HG03575 (cell line): ENCODE data around the gene CYFIP1.

Source experiments
- ATAC-seq: cut with Tn5 transposase; IDR thresholded peaks from one replicate; pipeline ENCODE4 v1.9.1; 2021; ENCODE audit not compliant: unreplicated experiment, insufficient number of reproducible peaks, low FRiP score; ENCODE audit errors: extremely low read depth

Gene CYFIP1

DNA sequence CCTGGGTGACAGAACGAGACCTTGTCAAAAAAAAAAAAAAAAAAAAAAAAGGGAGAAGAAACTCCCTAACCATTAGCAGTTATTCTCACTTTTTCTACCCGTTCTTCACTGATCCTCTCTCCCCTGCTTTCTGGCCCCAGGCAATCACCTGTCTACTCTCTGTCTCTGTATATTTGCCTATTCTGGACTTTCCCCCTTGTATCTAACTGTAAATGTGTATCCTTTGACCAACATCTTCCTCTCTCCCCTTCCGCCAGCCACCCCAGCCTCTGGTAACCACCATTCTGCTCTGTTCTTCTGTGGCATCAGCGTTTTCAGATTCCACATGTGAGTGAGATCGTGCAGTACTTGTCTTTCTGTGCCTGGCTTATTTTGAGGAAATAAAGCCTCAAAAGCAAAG is 6.9 kb downstream of the CYFIP1 start:
- peak; percentile 81 for ATAC-seq

DNA sequence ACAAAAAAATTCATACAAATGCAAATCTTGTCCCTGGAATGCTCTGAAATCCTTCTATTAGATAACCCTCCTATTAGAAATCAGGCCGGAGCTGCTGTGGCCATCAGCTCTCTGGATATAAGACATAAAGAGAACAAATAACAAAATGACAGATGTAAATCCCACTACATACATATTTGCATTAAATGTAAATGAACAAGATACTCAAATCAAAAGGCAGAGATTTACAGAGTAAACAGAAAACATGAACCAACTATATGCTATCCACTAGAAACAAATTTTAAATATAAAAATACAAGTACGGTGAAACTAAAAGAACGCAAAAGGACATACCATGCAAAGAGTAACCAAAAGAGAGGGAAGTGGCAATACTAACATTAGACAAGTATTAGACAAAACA is 10.7 kb downstream of the CYFIP1 start:
- no peak for ATAC-seq

DNA sequence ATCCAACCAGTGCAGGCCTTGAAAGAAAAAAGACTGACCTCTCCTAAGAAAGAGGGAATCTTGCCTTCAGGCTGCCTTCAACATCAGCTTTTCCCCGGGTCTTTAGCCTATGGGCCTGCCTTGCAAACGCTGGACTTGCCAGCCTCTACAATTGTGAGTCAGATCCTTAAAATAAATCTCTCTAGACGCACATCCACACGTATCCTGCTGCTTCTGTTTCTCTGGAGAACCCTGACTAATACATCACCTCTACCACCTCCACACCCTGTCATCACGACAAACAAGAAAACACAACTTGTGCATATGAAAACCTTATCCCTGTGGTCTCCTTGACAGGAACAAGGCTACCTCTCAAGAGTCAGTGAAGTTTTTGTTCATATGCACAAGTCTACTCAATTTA is 11.8 kb downstream of the CYFIP1 start:
- ATAC-seq = no peak

- ATAC-seq = no peak
Observed at GRCh38 chr15:22967084-22967770, 12.9 kb downstream of the CYFIP1 start.

DNA sequence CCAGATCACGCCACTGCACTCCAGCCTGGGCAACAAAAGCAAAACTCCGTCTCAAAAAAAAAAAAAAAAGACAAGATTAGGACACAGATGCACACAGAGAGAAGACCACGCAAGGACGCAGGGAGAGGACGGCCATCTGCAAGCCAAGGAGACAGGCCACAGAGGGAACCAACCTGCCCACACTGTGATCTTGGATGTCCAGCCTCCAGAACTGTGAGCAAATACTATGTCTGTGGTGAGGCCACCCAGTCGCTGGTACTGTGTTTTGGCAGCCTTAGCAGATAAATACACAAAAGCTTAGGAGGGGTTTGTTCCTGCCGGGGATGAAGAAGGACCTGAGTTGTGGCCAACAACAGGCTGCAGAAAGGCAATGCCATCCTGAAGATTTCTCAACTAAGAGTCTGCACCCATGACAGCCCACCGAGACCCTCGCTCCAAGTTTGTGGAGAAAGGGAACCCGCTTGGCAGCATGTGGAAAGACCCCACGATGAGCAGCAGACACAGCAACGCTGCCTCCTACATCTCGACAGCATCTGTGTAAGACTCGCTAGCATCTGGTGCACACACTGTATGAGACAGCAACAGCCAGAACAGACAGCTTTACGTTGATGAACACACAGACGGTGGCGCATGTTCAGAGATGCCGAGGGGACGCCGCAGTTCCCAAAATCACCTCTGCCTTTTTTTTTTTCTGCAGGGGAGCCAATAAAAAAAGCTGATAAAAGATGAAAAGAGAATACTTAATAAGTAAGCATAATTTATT is 13.7 kb downstream of the CYFIP1 start:
- ATAC-seq = no peak

DNA sequence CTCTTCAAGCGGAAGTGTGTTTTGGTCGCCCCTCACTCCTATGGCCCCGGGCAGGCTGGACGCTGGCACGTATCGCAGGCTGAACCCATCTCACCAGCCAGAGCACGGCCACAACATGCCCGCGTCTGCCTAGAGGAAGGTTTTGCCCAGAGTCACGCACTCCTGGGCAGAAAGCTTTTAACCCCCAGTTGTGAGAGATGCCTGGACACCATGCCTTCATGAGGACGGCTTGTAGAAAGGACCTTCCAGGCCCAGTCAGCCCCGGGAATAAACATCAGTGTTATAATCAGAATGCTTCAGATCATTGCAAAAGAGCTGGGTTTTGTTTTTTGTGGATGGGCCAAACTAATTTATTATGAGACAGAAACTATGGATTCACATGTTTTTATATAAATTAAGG is 16.5 kb downstream of the CYFIP1 start:
- ATAC-seq = no peak

DNA sequence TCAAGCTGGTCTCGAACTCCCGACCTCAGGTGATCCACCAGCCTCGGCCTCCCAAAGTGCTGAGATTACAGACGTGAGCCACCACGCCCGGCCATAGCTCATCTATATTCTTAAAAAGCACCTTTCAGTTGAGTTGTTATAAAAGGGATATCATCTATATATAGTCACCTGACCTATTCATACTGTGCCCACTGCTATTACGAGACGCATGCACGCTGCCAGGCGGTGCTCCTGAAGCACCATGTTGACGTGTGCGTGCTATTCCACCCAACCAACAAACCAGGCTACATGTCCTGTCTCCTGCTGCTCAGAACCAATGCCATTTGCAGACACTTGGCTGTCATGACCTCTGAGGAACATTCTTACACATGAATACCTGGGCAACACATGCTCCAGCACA is 17.6 kb downstream of the CYFIP1 start:
- ATAC-seq = no peak

DNA sequence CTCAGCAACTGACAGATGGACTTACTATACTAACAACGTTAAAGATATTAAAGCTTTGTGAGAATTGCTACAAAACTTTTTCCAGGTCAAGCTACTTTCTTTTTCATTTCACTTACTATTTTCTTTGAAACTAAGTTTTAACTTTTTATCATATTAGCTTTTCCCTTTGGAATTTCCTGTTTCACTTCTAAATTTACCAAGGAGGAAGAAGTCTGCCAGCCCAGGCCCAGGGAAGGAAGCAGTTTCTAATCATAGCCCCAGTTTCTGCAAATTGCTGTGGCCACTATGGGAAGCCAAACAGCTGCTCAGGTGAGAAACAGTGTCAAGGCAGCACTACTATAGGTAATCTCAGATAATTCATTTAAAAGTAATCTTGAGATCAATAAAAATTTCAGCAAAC is 18.4 kb downstream of the CYFIP1 start:
- no peak for ATAC-seq

GRCh38 chr15:22960556-22960955 is 19.6 kb downstream of the CYFIP1 start:
- ATAC-seq = no peak

GRCh38 chr15:22960126-22960525 is 20.0 kb downstream of the CYFIP1 start:
- ATAC-seq = no peak

DNA sequence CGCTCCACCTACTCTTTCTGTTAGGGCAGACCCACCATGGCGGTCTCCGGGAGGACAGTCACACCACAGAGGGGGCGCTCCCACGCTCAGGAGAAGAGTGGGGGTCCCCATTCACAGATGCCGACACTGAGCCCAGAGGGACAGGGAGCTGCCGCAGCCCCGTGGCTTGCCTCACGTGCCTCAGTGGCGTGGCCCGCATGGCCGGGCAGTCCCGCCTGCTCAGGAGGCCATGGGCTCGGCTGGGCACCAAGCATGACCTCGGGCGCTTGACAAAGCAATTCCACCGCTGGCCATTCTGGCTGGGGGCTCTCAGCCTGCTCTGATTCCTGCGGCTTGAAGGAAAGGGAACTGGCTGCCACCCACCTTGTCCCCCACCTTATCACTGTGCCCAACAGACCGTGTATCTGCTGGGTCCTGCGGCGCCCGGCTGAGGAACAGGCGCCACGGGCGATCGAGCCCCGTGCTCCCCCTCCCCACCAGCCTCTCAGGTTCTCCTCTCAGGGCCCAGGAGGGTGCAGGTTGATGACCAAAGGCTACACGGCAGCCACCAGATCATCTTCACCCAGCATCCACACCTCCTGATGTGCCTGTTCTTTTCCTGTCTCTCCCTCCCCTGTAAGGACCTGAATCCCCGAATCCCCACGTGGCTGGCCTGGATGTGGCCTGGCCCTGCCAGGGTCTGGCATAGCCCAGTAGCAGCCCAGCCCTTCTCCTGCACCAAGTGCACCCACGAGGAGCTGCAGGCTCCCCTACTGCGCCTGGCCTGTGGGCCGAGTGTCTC is 20.7 kb downstream of the CYFIP1 start:
- ATAC-seq = no peak

- ATAC-seq = no peak
Observed at GRCh38 chr15:22958487-22959280, 21.5 kb downstream of the CYFIP1 start.

DNA sequence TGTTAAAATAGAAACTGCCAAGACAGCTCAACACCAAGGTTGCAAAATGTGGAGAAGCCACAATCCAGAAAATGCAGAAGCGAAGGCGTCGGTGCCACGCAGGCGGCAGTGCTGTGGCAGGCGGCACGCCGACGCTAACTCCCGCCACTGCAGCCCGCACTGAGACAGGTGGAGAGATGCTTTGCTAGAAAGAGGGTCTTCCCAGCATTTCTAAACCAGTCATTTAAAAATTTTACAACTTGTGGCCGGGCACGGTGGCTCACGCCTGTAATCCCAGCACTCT is 23.2 kb downstream of the CYFIP1 start:
- ATAC-seq = no peak

- ATAC-seq = no peak
Observed at GRCh38 chr15:22956257-22956977, 23.8 kb downstream of the CYFIP1 start.

- no peak for ATAC-seq
Observed at GRCh38 chr15:22955544-22956119, 24.5 kb downstream of the CYFIP1 start.

GRCh38 chr15:22954798-22955543 is 25.2 kb downstream of the CYFIP1 start:
- ATAC-seq = no peak

DNA sequence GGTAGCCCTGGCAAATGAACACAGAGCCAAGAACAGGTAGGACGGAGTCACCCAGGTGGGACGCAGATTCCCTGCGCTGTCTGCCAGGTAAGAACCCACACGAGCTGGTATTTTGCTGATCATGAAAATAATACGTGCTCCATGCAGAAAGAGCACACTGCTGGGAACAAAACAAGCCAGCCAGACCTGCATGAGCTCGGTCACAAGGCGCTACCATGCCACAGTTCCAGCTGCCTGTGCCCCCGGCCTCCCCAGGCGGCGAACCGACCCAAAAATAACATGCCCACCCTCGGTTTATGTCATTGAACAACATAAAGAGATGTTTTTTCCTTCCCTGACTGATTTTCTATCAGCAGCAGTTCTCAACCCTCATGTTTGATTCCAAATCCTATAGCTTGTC is 25.8 kb downstream of the CYFIP1 start:
- no peak for ATAC-seq
